AG04450 (cell line): ENCODE results near the gene ERAL1. TPM values are rescaled to one million over a fixed set of nuclear protein-coding genes. Genes with fewer than 3 reads are reported as not detected.

Source experiments
- CTCF ChIA-PET: fragments of 300-600, 350-600 bp; formaldehyde crosslinking; extraction: SDS; loops from one replicate; lab custom pipeline; 2022; ENCODE audit warnings: antibody characterized with exemption, inconsistent platforms; lab: Charles Lee
- POLR2A ChIA-PET: fragments of 350-600 bp; formaldehyde crosslinking; extraction: SDS; loops from one replicate; lab custom pipeline; 2021; ENCODE audit warnings: antibody characterized with exemption, inconsistent platforms; lab: Yijun Ruan, JAX
- DNase-seq: peaks from one replicate; pipeline ENCODE4 v3.0.0-alpha.2; 2011; ENCODE audit warnings: low read depth, low spot score
- H3K27ac ChIP-seq: one replicate; pipeline ENCODE4 v1.5.1; 2012; ENCODE audit warnings: low read depth, low read length, control low read depth
- H3K27me3 ChIP-seq: one replicate; pipeline ENCODE4 v1.6.0; 2012; ENCODE audit warnings: low read length; ENCODE audit not compliant: control insufficient read depth, insufficient read depth
- H3K4me3 ChIP-seq: 2 replicates; pipeline ENCODE4 v1.5.1; 2011; ENCODE audit warnings: mild to moderate bottlenecking, low read depth, low read length, control low read depth
- H3K9me3 ChIP-seq: 2 replicates; pipeline ENCODE4 v1.5.1; 2012; ENCODE audit warnings: low read length; ENCODE audit not compliant: control insufficient read depth, insufficient read depth
- CTCF ChIP-seq: IDR thresholded peaks from 2 replicates; pipeline ENCODE4 v1.5.1; 2011; ENCODE audit warnings: low read depth, low read length, control low read depth, inconsistent platforms
- polyA minus RNA-seq: library from RNA; depleted of rRNA, polyadenylated mRNA; stranded (reverse); fragments of >200 nt; gene quantifications from 2 replicates; pipeline ENCODE4 v1.2.3, GENCODE V29; 2011; rRNA and poly(A)+ RNA removed
- polyA plus RNA-seq: library from polyadenylated mRNA; depleted of rRNA; stranded (reverse); fragments of >200 nt; gene quantifications from 2 replicates; pipeline ENCODE4 v1.2.3, GENCODE V29; 2011; rRNA removed

The ERAL1 gene
- polyA plus RNA-seq (45.7 and 54.4 TPM in 2 replicates), polyA minus RNA-seq (46.8 and 56.9 TPM in 2 replicates)

- H3K27me3 ChIP-seq = no peaks in the 10 kb centered on the region
- ChIA-PET CTCF (interaction anchor here (1.5 kb wide), 1 partner anchor 47 kb away, joined by 3 read pairs; no protein-coding TSS in a partner anchor), POLR2A (interaction anchor here (0.6 kb wide), 3 partner anchors 17 to 127 kb away, joined by 3 to 7 read pairs (median 3); no protein-coding TSS in a partner anchor)
- no peaks in the 10 kb centered on the region; the same call in 1 of the 2 replicates for H3K9me3 ChIP-seq
- H3K27ac ChIP-seq = peak within 1 kb of the TSS; percentile 52
- H3K4me3 ChIP-seq = peak within 1 kb of the TSS; percentile 92
- DNase-seq = peak; percentile 75
- TF ChIP-seq CTCF = peak; percentile 18; the same call in 1 of the 2 replicates
Measured at GRCh38 chr17:28854457-28855335, at the start of gene ERAL1. Gene ERAL1 (plus strand): TSS chr17:28855016. CDS start chr17:28855035, 19 bp downstream.

GRCh38 chr17:28807925-28808634 is 46.7 kb upstream of the ERAL1 start:
- no peaks in the 10 kb centered on the region; the same call in 1 of the 2 replicates for H3K9me3 ChIP-seq
- POLR2A ChIA-PET = interaction anchor here (0.5 to 1.4 kb wide), 3 partner anchors 15 to 88 kb away, joined by 3 to 4 read pairs (median 3); partner anchors contain the start of gene RPL23A
- TF ChIP-seq CTCF = no peak
- H3K27ac ChIP-seq = peak overlapping the region; percentile 73
- H3K27me3 ChIP-seq = no peaks in the 10 kb centered on the region
- CTCF ChIA-PET = interaction anchor here (0.6 to 1.8 kb wide), 5 partner anchors 12 to 145 kb away, joined by 3 to 8 read pairs (median 4); no protein-coding TSS in a partner anchor
- peak; percentile 66 for DNase-seq
- no peak overlapping the region; the same call in 1 of the 2 replicates for H3K4me3 ChIP-seq

- no peaks in the 10 kb centered on the region for H3K27me3 ChIP-seq
- no peak for TF ChIP-seq CTCF
- no peak overlapping the region for H3K27ac ChIP-seq
- ChIA-PET CTCF (interaction anchor here (1.4 kb wide), 1 partner anchor 47 kb away, joined by 8 read pairs; no protein-coding TSS in a partner anchor), POLR2A (no interaction called here)
- no peak overlapping the region for H3K4me3 ChIP-seq
- H3K9me3 ChIP-seq = no peaks in the 10 kb centered on the region; the same call in 1 of the 2 replicates
- DNase-seq = no peak
Measured at GRCh38 chr17:28810437-28810836, 44.4 kb upstream of the ERAL1 start.

- H3K27ac ChIP-seq = peak overlapping the region; percentile 21
- peak overlapping the region; percentile 83 for H3K4me3 ChIP-seq
- H3K27me3 ChIP-seq = no peaks in the 10 kb centered on the region
- CTCF ChIA-PET = interaction anchor here (0.8 kb wide), 1 partner anchor 48 kb away, joined by 3 read pairs; no protein-coding TSS in a partner anchor
- POLR2A ChIA-PET = interaction anchor here (0.6 to 1.0 kb wide), 2 partner anchors 48 to 86 kb away, joined by 3 read pairs; partner anchors contain the start of gene FLOT2
- no peak for DNase-seq
- H3K9me3 ChIP-seq = no peaks in the 10 kb centered on the region; the same call in 1 of the 2 replicates
- TF ChIP-seq CTCF = no peak
Measured at GRCh38 chr17:28811651-28812090, 43.1 kb upstream of the ERAL1 start.
